GM12875 (cell line): ENCODE results near the gene ATAD3C.
"Not testable (repeated sequence)": the region's sequence is repeated elsewhere in the genome, so short reads cannot be mapped to it uniquely, and the experiment has no call there.

Experiments used
- H3K4me3 ChIP-seq: one replicate; pipeline ENCODE4 v1.5.1; 2011; ENCODE audit warnings: low read depth, low read length, control low read depth
- TF ChIP-seq, protein P1 (sequence below): IDR thresholded peaks from 2 replicates; pipeline ENCODE4 v1.5.1; 2011; ENCODE audit warnings: low read depth, mild to moderate bottlenecking, control low read depth, inconsistent platforms, low read length, moderate library complexity, borderline replicate concordance; ENCODE audit not compliant: insufficient read depth

Gene ATAD3C

GRCh38 chr1:1439546-1440261 is 9.8 kb upstream of the ATAD3C start:
- TF ChIP-seq, protein P1, sequence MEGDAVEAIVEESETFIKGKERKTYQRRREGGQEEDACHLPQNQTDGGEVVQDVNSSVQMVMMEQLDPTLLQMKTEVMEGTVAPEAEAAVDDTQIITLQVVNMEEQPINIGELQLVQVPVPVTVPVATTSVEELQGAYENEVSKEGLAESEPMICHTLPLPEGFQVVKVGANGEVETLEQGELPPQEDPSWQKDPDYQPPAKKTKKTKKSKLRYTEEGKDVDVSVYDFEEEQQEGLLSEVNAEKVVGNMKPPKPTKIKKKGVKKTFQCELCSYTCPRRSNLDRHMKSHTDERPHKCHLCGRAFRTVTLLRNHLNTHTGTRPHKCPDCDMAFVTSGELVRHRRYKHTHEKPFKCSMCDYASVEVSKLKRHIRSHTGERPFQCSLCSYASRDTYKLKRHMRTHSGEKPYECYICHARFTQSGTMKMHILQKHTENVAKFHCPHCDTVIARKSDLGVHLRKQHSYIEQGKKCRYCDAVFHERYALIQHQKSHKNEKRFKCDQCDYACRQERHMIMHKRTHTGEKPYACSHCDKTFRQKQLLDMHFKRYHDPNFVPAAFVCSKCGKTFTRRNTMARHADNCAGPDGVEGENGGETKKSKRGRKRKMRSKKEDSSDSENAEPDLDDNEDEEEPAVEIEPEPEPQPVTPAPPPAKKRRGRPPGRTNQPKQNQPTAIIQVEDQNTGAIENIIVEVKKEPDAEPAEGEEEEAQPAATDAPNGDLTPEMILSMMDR: no peak
- H3K4me3 ChIP-seq: no peak overlapping the region

DNA sequence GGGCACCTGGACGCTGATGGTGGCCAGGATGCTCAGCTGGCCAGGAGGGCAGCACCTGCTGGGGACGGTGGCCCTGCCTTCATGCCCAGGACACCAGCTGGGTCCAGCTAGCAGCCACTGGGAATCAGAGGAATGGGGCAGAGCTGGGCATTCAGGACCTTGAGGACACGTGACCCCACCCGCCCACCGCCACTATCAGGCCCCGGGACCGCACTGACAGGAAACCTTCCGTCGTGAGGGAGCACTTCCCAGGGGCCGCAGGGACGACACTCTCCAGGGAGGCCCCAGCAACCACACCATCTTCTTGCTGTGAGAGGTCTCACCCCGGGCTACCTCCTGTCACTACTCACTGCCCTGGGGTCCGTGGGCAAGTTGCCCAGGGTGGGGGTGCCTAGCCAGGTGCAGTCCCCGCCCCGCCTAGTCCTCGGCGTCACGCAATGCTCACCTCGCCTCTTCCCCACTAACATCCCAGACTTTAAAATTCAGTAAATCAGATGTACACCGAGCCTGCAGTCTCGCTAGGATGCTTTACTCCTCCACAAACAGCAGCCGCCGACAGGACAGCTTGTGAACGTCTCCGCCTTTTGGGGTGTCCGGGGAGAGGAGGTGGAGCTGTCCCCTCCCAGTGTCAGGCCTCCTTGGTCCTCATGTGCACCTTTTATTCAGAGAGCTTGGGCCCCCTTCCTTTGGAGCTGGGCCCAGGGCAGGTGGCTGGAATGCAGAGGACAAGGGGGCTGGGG is 9.1 kb upstream of the ATAD3C start:
- H3K4me3 ChIP-seq: no peak overlapping the region
- TF ChIP-seq, protein P1: no peak

DNA sequence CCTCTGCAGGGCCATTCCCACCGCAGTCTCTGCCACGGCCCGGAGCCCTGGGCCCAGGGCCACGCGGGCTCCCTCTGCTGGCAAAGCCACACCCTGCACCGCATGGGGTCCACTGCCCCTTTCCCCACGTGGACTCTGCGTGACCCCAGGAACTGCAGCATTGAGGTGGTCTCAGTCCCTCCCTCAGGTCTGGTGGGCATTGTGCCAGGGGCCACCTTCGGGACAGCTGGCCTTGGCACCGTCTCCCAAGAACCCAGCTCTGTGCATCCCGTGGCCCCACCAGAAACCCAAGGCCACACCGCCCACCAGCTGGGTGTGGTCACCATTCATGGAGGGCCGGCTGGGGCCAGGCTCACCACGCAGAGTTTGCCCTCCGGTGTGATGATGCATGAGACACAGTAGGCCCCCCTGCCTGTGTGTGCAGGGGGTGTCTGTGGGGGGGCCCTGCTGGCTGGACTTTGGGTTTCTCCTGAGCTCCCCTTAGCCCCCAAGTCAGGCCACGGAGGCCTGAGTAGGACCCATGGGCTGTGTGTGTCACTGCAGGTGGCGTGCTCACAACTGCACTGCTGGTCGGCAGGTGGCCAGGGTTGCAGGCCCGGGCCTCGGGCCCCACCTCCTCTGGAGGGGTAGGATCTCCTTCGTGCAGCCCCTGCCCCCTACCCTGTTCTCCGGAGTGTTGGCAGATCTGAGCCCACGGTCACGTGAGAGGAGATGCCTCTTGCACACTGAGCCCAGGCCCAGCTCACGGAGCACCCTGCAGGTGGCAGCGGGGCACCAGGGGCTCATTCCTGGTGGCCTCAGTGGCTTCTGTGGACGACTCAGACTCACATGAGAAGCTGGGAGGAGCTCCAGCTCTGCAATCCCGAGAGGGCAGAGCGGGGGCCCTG is 8.2 kb upstream of the ATAD3C start:
- TF ChIP-seq, protein P1: peak; percentile 98
- H3K4me3 ChIP-seq: no peak overlapping the region

GRCh38 chr1:1442069-1442770 is 7.3 kb upstream of the ATAD3C start:
- no peak overlapping the region for H3K4me3 ChIP-seq
- TF ChIP-seq, protein P1: no peak

DNA sequence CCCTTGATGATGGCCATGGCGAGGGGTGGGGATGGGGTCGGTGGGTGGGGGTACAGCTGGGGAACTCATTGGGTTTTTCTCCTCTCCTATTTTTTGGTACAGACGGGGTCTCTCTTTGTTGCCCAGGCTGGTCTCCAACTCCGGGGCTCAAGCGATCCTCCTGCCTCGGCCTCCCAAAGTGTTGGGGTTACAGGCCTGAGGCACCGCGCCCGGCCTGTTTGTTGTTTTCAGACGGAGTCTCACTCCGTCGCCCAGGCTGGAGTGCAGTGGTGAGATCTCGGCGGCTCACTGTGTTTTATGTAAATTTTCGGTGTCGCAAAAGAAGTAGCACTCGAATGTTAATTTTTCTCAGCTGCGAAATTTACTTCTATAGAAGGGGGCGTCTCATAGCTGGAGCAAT is 2.9 kb upstream of the ATAD3C start:
- H3K4me3 ChIP-seq: not testable (repeated sequence)

DNA sequence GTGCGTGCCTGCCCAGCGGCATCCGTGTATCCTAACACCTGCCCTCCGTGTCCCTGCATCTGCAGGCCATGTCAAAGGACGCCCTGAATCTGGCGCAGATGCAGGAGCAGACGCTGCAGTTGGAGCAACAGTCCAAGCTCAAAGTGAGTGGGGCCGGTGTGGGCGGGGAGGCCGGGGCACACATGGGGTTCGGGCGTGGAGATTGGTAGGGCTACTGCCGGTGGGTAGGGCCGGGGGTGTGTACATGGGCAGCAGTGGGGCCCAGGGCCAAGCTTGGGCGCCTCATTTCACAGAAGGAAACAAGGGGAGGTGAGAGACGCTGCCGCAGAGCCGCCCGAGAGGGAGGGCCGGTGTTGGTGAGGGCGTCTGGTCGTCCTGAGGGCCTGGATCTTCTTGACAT is 1.1 kb downstream of the ATAD3C start:
- H3K4me3 ChIP-seq: not testable (repeated sequence)

DNA sequence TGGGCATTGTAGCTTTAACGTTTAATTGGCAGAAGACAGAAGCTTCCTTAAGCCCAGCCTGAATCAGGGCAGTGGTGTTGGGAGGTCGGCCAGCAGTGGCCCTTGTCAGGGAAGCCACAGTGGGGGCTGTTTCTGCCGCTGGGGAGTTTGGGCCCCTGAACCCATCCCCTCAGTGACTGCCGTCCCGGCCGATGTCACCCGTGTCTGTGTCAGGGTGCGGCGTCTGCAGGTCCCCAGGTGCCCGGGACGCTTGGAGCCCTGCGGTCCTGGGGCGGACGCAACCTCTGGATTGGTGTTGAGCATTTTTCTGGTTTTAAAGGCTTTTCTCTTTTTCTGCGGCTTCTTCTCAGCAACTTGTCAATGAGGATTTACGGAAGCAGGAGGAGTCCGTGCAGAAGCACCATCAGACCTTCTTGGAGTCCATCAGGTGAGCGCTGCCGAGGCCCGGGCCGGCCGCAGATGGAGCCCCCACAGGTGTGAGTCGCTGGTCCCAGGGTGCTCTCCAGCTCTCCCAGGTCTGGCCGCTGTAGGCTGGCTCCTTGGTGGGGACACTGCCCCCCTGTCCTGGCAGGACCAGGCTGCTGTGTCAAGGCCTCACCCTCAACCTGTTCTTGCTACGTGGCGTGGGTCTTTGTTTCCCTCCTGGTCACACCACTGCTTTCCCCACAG is 2.3 kb downstream of the ATAD3C start:
- TF ChIP-seq, protein P1: no peak

GRCh38 chr1:1452365-1452739 is 2.9 kb downstream of the ATAD3C start:
- not testable (repeated sequence) for H3K4me3 ChIP-seq

More for the DNA sequence above, 2.3 kb downstream of the ATAD3C start:
- no peak overlapping the region for H3K4me3 ChIP-seq
